ENCODE data around the gene CRYBG3. TPM values are rescaled to one million over a fixed set of nuclear protein-coding genes. Genes with fewer than 3 reads are reported as not detected.

Gene CRYBG3
- total RNA-seq, 1 donor from 2014 or later = 18.5 TPM

- H3K36me3 Mint-ChIP-seq (ENCODE audit: low read depth, unreplicated experiment) = peaks cover 23% of the 10 kb centered on the region
- DNase-seq (ENCODE audit: low spot score) = no peak
- no peaks in the 10 kb centered on the region for H3K9me3 Mint-ChIP-seq (ENCODE audit: unreplicated experiment)
- no peak overlapping the region for H3K27ac Mint-ChIP-seq (ENCODE audit: unreplicated experiment)
- no peaks in the 10 kb centered on the region for H3K4me1 Mint-ChIP-seq (ENCODE audit: unreplicated experiment)
- TF ChIP-seq, protein P1, sequence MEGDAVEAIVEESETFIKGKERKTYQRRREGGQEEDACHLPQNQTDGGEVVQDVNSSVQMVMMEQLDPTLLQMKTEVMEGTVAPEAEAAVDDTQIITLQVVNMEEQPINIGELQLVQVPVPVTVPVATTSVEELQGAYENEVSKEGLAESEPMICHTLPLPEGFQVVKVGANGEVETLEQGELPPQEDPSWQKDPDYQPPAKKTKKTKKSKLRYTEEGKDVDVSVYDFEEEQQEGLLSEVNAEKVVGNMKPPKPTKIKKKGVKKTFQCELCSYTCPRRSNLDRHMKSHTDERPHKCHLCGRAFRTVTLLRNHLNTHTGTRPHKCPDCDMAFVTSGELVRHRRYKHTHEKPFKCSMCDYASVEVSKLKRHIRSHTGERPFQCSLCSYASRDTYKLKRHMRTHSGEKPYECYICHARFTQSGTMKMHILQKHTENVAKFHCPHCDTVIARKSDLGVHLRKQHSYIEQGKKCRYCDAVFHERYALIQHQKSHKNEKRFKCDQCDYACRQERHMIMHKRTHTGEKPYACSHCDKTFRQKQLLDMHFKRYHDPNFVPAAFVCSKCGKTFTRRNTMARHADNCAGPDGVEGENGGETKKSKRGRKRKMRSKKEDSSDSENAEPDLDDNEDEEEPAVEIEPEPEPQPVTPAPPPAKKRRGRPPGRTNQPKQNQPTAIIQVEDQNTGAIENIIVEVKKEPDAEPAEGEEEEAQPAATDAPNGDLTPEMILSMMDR (IDR thresholded peaks at IDR 0.05; ENCODE audit: unreplicated experiment) = no peak
- no peak overlapping the region for H3K4me3 Mint-ChIP-seq (ENCODE audit: unreplicated experiment)
- no peaks in the 10 kb centered on the region for H3K27me3 Mint-ChIP-seq (ENCODE audit: unreplicated experiment)
Measured at GRCh38 chr3:97930018-97930417, 108.2 kb downstream of the CRYBG3 start.

DNA sequence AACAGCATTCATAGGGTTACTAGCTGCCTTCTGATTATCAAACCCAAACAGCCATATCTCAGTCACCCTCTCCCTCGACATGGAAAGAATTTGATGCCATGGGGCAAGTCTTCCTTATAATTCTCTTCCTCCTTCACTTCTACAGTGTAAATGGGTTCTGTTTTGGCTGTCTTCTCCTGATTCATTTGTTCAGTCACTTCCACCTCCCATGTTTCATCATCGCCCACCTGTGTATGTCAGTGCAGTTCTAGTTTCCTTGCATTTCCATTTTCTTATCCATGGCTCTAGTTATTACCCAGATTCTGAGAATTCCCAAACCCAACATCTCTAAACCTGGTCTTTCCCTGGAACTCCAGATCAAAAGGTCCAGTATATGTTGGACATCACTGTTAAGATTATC is 109.4 kb downstream of the CRYBG3 start:
- Mint-ChIP-seq H3K27ac (ENCODE audit: unreplicated experiment) (no peak overlapping the region), H3K27me3 (ENCODE audit: unreplicated experiment) (no peaks in the 10 kb centered on the region), H3K4me1 (ENCODE audit: unreplicated experiment) (no peaks in the 10 kb centered on the region), H3K36me3 (ENCODE audit: low read depth, unreplicated experiment) (peaks cover 27% of the 10 kb centered on the region), H3K9me3 (ENCODE audit: unreplicated experiment) (no peaks in the 10 kb centered on the region), H3K4me3 (ENCODE audit: unreplicated experiment) (no peak overlapping the region)
- DNase-seq (ENCODE audit: low spot score) = no peak
- TF ChIP-seq, protein P1 (IDR thresholded peaks at IDR 0.05; ENCODE audit: unreplicated experiment) = no peak

GRCh38 chr3:97932387-97932801 is 110.6 kb downstream of the CRYBG3 start:
- Mint-ChIP-seq H3K27ac (ENCODE audit: unreplicated experiment) (no peak overlapping the region), H3K36me3 (ENCODE audit: low read depth, unreplicated experiment) (peaks cover 25% of the 10 kb centered on the region), H3K4me1 (ENCODE audit: unreplicated experiment) (no peaks in the 10 kb centered on the region), H3K9me3 (ENCODE audit: unreplicated experiment) (no peaks in the 10 kb centered on the region), H3K4me3 (ENCODE audit: unreplicated experiment) (no peak overlapping the region), H3K27me3 (ENCODE audit: unreplicated experiment) (no peaks in the 10 kb centered on the region)
- TF ChIP-seq, protein P1 (IDR thresholded peaks at IDR 0.05; ENCODE audit: unreplicated experiment) = no peak
- no peak for DNase-seq (ENCODE audit: low spot score)

- no peaks in the 10 kb centered on the region for H3K27me3 Mint-ChIP-seq (ENCODE audit: unreplicated experiment)
- no peak overlapping the region for H3K27ac Mint-ChIP-seq (ENCODE audit: unreplicated experiment)
- H3K36me3 Mint-ChIP-seq (ENCODE audit: low read depth, unreplicated experiment) = peaks cover 21% of the 10 kb centered on the region
- no peaks in the 10 kb centered on the region for H3K9me3 Mint-ChIP-seq (ENCODE audit: unreplicated experiment)
- no peaks in the 10 kb centered on the region for H3K4me1 Mint-ChIP-seq (ENCODE audit: unreplicated experiment)
- DNase-seq (ENCODE audit: low spot score) = no peak
- H3K4me3 Mint-ChIP-seq (ENCODE audit: unreplicated experiment) = no peak overlapping the region
- TF ChIP-seq, protein P1 (IDR thresholded peaks at IDR 0.05; ENCODE audit: unreplicated experiment) = no peak
Measured at GRCh38 chr3:97934980-97935695, 113.3 kb downstream of the CRYBG3 start.

DNA sequence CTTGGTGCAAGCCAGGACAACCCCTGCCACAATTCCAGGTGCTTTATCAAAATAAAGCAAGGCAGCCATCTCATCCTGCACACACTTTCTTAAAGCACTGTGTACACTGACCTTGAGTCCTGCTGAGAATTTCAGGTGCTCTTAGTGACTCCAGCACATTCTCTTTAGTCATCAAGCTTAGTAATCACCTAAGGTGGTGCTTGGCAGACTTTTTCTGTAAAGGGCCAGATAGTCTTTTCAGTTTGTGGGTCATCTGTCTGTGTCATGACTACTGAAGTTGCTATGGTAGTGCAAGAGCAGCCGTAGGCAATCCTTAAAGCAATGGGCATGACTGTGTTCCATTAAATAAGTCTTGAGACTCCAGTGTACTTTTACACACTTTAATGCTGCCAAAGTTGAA is 114.0 kb downstream of the CRYBG3 start:
- Mint-ChIP-seq H3K27ac (ENCODE audit: unreplicated experiment) (no peak overlapping the region), H3K4me3 (ENCODE audit: unreplicated experiment) (no peak overlapping the region), H3K27me3 (ENCODE audit: unreplicated experiment) (no peaks in the 10 kb centered on the region), H3K36me3 (ENCODE audit: low read depth, unreplicated experiment) (peaks cover 18% of the 10 kb centered on the region), H3K9me3 (ENCODE audit: unreplicated experiment) (no peaks in the 10 kb centered on the region), H3K4me1 (ENCODE audit: unreplicated experiment) (no peaks in the 10 kb centered on the region)
- TF ChIP-seq, protein P1 (IDR thresholded peaks at IDR 0.05; ENCODE audit: unreplicated experiment) = no peak
- no peak for DNase-seq (ENCODE audit: low spot score)
